IPS-11a (cell line): Measurements from ENCODE around the gene GRIK3.
"Not testable (repeated sequence)": the region's sequence is repeated elsewhere in the genome, so short reads cannot be mapped to it uniquely, and the experiment has no call there.

ENCODE experiments used
- H3K4me3 ChIP-seq: one replicate; pipeline ENCODE4 v1.5.1; 2013; ENCODE audit warnings: low read depth, low read length, control low read depth

Gene GRIK3

DNA sequence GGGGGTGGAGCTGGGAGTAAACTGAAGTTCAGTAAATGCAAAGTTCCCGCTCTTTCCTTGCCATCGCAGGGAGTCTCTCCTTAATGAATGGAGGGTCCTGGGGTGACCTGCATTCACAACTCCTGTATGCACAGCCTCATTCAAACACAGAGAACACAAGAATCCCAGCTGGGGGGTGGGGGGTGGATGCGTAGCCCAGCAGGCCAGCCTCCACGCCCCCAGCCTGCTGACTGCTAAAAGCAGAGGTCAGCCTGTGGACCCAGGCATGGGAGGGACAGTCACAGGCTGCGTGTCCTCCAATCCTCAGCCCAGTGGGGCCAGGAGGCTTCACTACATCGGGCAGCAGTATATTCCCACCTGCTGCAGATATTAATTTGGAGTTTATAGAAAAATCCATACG is 263.1 kb downstream of the GRIK3 start:
- no peak overlapping the region for H3K4me3 ChIP-seq

- no peak overlapping the region for H3K4me3 ChIP-seq
These were observed 264.2 kb downstream of the GRIK3 start for GRCh38 chr1:36769886-36770830.

GRCh38 chr1:36768486-36769178 is 265.7 kb downstream of the GRIK3 start:
- H3K4me3 ChIP-seq, result no peak overlapping the region

GRCh38 chr1:36767429-36767828 is 266.9 kb downstream of the GRIK3 start:
- not testable (repeated sequence) for H3K4me3 ChIP-seq

- H3K4me3 ChIP-seq, result no peak overlapping the region
These were observed 267.8 kb downstream of the GRIK3 start for GRCh38 chr1:36766481-36766880.

DNA sequence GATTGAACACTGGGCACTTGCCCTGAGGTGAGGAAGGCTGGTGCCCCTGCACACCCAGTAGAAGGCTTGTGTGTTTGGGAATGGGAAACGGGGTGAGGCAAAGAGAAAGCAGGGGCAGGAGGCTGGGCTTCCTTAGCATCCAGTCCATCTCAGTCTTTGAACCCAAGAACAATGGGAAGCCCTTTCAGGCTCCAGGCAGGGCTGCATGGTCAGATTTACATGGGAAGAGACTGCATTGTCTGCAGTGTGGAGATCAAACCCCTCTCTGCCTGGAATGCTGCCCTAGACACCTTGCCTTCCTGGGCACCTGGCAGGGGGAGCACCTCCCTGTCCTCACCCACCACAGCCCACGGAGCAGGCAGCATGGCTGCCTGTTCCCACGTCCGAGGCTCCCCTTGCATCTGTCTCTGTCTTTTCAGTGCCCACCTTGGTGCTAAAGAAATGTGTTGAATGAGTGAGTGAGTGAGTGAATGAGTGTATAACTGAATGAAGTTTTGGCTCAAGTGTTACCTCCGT is 268.5 kb downstream of the GRIK3 start:
- H3K4me3 ChIP-seq, result no peak overlapping the region

DNA sequence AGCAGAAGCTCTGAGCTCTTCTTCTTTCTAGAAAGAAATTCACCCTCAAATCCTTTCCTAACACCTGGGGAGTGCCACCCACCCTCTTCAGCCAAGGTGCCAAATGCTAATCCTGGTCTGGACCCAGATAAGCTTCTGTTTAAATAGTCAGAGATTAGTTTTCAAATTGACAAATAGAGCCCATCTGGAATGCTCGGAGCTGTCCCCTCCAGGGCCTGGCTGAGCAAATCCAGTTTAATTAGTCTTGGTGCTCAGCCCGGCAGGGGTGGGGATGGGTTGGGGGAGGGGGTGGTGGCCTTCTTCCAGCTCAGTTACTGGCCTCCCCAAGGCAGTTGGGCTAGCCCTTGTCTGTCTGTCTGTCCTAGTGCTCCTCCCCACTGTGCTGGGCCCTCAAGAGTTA is 269.5 kb downstream of the GRIK3 start:
- H3K4me3 ChIP-seq, result no peak overlapping the region

GRCh38 chr1:36763771-36764170 is 270.5 kb downstream of the GRIK3 start:
- no peak overlapping the region for H3K4me3 ChIP-seq

GRCh38 chr1:36762174-36762573 is 272.1 kb downstream of the GRIK3 start:
- H3K4me3 ChIP-seq, result no peak overlapping the region

GRCh38 chr1:36761113-36761512 is 273.2 kb downstream of the GRIK3 start:
- no peak overlapping the region for H3K4me3 ChIP-seq

DNA sequence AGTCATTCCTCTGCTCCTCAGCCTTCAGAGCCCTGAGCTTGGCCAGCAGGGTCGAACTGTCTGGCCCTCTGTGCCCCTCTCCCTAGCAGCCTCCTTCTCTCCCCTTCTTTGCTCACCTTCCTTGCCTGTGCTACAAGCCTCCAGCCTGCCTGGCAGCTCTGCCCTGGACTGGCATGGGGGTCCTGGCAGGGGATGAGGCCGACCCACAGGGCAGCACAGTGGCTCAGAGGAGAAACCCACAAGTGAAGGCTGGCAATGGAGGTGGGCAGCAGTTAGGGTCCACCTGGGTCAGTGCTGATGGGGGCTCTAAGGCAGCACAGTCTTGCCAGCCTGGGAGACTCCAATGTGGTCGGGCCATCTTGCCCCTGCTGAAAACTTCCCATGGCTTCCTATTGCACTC is 274.2 kb downstream of the GRIK3 start:
- no peak overlapping the region for H3K4me3 ChIP-seq

DNA sequence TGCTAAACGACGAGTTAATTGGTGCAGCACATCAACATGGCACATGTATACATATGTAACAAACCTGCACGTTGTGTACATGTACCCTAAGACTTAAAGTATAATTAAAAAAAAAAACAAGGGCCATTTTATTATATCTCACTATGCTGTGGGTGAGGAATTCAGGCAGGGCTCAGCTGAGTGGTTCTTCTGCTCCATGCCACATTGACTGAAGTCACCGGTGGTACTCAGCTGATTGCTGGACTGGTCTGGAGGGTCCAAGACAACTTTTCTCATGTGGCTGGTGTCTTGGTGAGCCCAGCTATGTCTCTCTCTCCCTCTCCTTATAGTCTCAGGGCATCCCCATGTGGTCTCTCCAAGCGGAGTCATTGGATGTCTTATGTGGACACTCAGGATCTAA is 275.0 kb downstream of the GRIK3 start:
- no peak overlapping the region for H3K4me3 ChIP-seq

DNA sequence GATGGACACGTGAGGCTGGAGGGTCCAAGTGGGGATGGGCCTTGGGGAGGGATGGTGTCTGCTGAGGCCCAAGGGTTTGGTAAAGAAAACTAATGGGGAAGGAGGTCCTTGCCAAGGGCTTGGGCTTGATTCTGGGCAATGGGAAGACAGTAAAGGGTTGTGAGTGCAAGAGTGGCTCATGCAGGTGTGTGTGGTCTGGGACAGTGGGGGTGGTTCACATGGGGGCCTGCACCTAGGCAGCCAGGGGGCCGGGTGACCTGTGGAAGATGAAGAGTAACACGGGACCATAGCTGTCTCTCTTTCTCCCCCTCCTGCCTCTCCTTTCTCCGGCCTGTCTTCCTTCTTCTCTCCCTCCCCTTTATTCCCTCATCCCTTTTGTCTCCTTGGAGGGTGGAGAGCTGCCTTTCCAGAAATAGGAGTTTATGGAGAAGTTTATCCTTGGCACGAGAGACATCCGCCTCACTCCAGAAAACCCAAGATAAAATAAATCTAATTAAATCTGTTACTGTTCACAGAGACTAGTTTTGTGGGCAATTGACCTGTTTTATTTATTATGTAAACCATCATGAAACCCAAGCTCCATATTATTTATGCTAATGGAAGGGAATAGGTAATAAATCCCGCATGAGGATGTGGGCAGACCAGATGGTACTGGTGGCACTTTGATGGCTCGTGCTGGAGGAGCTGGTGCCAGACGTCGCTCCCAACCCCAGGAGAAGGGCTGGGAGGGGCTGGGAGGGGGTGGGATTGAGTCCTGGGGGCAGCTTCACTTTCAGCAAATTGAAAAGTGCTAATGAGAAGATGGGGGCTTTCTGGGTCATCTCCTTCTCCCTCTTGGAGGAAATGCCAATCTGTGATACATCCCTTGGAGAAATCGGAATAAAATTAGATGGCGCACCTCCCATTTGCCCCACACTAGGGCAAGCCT is 278.7 kb downstream of the GRIK3 start:
- no peak overlapping the region for H3K4me3 ChIP-seq

- no peak overlapping the region for H3K4me3 ChIP-seq
These were observed 279.9 kb downstream of the GRIK3 start for GRCh38 chr1:36754366-36754765.

DNA sequence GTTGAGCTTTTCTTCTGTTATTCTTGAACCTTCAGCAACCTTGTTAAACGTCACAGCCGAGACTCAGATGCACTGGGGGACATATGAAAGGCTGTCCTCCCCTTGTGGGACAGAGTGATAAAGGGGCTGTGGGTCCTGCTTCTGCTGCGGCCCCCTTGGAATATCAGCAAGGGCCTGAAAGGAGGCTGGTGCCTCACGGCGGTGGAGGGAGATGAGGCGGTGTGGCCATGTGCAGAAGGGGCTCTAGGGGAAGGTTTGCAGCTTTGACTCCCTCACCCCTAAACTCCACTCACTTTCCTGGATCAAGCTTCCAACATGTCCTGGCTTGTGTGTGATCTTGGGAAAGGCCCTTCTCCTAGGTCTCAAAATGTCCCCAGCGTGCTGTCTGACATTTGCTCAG is 280.9 kb downstream of the GRIK3 start:
- no peak overlapping the region for H3K4me3 ChIP-seq

DNA sequence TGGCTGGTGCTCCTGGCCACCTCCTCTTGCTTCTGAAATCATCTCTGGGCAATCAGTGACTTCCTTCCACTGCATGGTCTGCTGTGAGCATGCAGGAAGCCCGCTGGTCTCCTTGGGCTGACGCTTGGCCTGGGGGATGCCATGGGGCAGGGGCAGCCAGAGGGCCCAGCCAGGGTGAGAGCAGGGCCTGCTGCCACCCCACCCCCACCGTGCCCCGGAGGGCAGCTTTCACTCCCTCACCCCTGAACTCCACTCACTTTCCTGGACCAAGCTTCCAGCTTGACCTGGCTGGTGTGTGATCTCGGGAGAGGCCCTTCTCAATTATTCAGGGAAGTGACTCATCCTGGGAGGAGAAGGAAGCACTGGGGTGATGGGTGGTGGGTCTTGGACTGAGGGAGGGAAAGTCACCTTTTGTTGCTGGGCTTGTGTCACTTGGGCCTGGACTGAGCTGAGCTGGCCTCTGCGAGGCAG is 281.4 kb downstream of the GRIK3 start:
- no peak overlapping the region for H3K4me3 ChIP-seq

DNA sequence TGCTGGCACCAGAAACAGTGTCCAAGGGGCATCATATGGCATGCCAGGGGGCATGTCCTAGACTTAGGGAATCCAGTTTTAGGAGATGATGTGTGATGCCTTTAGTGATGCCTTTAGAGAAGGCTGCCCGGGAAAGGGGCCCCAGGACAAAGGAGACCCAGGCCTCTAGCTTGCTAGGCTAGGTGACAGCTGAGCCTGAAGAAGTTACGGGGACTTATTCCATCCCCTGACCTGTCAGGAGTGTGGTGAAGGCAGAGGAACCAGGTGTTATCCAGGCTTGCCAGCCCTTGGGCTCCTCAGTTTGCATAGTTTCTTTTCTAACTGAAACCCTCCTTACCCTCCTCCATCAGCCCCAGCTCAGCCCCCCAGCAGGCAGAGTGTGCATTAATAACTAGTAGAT is 281.9 kb downstream of the GRIK3 start:
- no peak overlapping the region for H3K4me3 ChIP-seq

GRCh38 chr1:36751525-36751924 is 282.8 kb downstream of the GRIK3 start:
- H3K4me3 ChIP-seq, result no peak overlapping the region

DNA sequence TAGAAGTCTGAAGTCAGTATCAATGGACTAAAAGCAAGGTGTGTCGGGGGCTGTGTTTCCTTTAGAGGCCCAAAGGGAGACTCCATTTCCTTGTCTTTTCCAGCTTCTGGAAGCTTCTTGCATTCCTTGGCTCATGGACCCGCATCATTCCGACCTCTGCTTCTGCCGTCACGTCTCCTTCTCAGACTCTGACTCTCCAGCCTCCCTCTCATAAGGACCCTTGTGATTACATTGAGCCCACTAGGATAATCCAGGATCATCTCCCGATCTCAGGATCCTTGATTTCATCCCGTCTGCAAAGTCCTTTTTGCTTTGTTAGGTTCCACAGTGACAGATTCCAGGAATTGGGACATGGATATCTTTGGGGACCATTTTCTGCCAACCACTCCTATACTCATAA is 285.8 kb downstream of the GRIK3 start:
- H3K4me3 ChIP-seq, result no peak overlapping the region
